K562 (cell line): ENCODE results near the gene CAPN13. TPM values are rescaled to one million over a fixed set of nuclear protein-coding genes. Genes with fewer than 3 reads are reported as not detected.

ENCODE experiments used
- ATAC-seq: fragments of 200-7000 bp; cut with Tn5 transposase; 3 replicates; pipeline ENCODE4 v1.9.1; 2020; ENCODE audit warnings: moderate library complexity
- BruUV-seq: library from RNA; stranded (reverse); fragments of 400-500 nt; replicated peaks from 2 replicates; lab custom pipeline; 2021; lab: Mats Ljungman, UMichigan
- CTCF ChIA-PET: fragments of 300-600 bp; formaldehyde crosslinking; extraction: SDS; loops from one replicate; lab custom pipeline; 2021; ENCODE audit warnings: low intra/inter-chr PET ratio; lab: Yijun Ruan, JAX
- POLR2A ChIA-PET: fragments of 300-600, 350-650 bp; sonication (Branson Sonifier 250); formaldehyde crosslinking; extraction: SDS; loops from one replicate; lab custom pipeline; 2021; ENCODE audit warnings: antibody characterized with exemption, inconsistent platforms; lab: Yijun Ruan, JAX
- DNase-seq, 4 experiments: peaks; one replicate each; pipeline versions ENCODE4 v3.0.0 to v3.0.0-alpha.2; 2011 to 2018; ENCODE audit warnings: low spot score in 3 of 4, mixed read lengths in 3 of 4; ENCODE audit errors: extremely low read depth in 1 of 4
- FAIRE-seq: peaks from 2 replicates; lab custom pipeline; 2011; peaks lifted over from hg19 to GRCh38; lab: Jason Lieb, UNC
- H2AFZ ChIP-seq: 2 replicates; pipeline ENCODE4 v1.6.0; 2011; ENCODE audit warnings: low read depth, low read length, control low read depth, inconsistent platforms
- H3K27ac ChIP-seq: fragments of 200-600 bp; 3 replicates; pipeline ENCODE4 v1.8.0; 2011; ENCODE audit warnings: low read depth, mild to moderate bottlenecking, control low read depth, inconsistent platforms, low read length, moderate library complexity, mixed read lengths; ENCODE audit errors: extremely low read depth
- H3K27me3 ChIP-seq, 2 experiments: fragments of 300-600 bp in 1 of 2; 2 replicates in 1 of 2; 3 replicates in 1 of 2; pipeline versions ENCODE4 v1.6.0 to v1.8.0; 2011; ENCODE audit warnings: inconsistent platforms in 2 of 2, low read length in 2 of 2, mild to moderate bottlenecking in 1 of 2, mixed read lengths in 1 of 2, moderate library complexity in 1 of 2; ENCODE audit not compliant: control insufficient read depth in 2 of 2, insufficient read depth in 2 of 2
- H3K36me3 ChIP-seq: fragments of 300-600 bp; 3 replicates; pipeline ENCODE4 v1.8.0; 2011; ENCODE audit warnings: mild to moderate bottlenecking, low read length, inconsistent platforms; ENCODE audit not compliant: control insufficient read depth, insufficient read depth
- H3K4me1 ChIP-seq, 2 experiments: fragments of 200-600 bp in 1 of 2; replicated peaks in 1 of 2; 2 replicates in 1 of 2; 3 replicates in 1 of 2; pipeline versions ENCODE4 v1.5.1 to v1.8.0; 2011; ENCODE audit warnings: inconsistent platforms in 2 of 2, low read length in 2 of 2, mild to moderate bottlenecking in 1 of 2, mixed read lengths in 1 of 2, moderate library complexity in 1 of 2; ENCODE audit not compliant: control insufficient read depth in 2 of 2, insufficient read depth in 2 of 2
- H3K4me2 ChIP-seq: 2 replicates; pipeline ENCODE4 v1.6.1; 2011; ENCODE audit warnings: low read length, control low read depth, inconsistent platforms, mixed read lengths; ENCODE audit not compliant: insufficient read depth
- H3K4me3 ChIP-seq: fragments of 200-600 bp; sonication (generic), shearing (Covaris generic); 2 replicates; pipeline ENCODE4 v1.5.1; 2016; ENCODE audit warnings: control low read depth, inconsistent platforms
- H3K79me2 ChIP-seq: fragments of 200-600 bp; 3 replicates; pipeline ENCODE4 v1.8.0; 2011; ENCODE audit warnings: low read length, inconsistent platforms; ENCODE audit not compliant: control insufficient read depth, insufficient read depth
- H3K9ac ChIP-seq, 2 experiments: 2 replicates each; pipeline versions ENCODE4 v1.6.0 to v1.6.1; 2011; ENCODE audit warnings: low read depth in 2 of 2, low read length in 2 of 2, control low read depth in 1 of 2, inconsistent platforms in 1 of 2, mild to moderate bottlenecking in 1 of 2, mixed read lengths in 1 of 2; ENCODE audit not compliant: insufficient read depth in 1 of 2
- H3K9me1 ChIP-seq: one replicate; pipeline ENCODE4 v1.6.0; 2011; ENCODE audit warnings: inconsistent platforms, mild to moderate bottlenecking, low read length, moderate library complexity; ENCODE audit not compliant: control insufficient read depth, insufficient read depth
- H3K9me3 ChIP-seq: replicated peaks from 2 replicates; pipeline ENCODE4 v1.5.1; 2011; ENCODE audit warnings: low read depth, low read length, inconsistent platforms; ENCODE audit not compliant: control insufficient read depth, insufficient read depth
- H4K20me1 ChIP-seq: replicated peaks from 2 replicates; pipeline ENCODE4 v1.6.1; 2011; ENCODE audit warnings: low read length, inconsistent platforms, mixed read lengths; ENCODE audit not compliant: control insufficient read depth, insufficient read depth
- CEBPB ChIP-seq: fragments of 450-650 bp; IDR thresholded peaks from 2 replicates; pipeline ENCODE4 v1.6.1; 2016; ENCODE audit warnings: missing genetic modification characterization, missing compliant biosample characterization
- COPS2 ChIP-seq: fragments of 450-650 bp; conservative IDR thresholded peaks from 2 replicates; pipeline ENCODE4 v1.6.1; 2016; ENCODE audit warnings: mild to moderate bottlenecking, moderate library complexity
- CREM ChIP-seq: IDR thresholded peaks from 2 replicates; pipeline ENCODE4 v1.6.1; 2014; ENCODE audit warnings: antibody characterized with exemption, low read depth
- EHMT2 ChIP-seq: fragments of 450-650 bp; IDR thresholded peaks from 2 replicates; pipeline ENCODE4 v1.6.1; 2018; ENCODE audit warnings: antibody characterized with exemption
- GABPB2 ChIP-seq: fragments of 250-450 bp; sonication (Bioruptor Pico); conservative IDR thresholded peaks from 2 replicates; pipeline ENCODE4 v1.5.1; 2021; ENCODE audit warnings: mild to moderate bottlenecking
- IRF2 ChIP-seq: sonication (generic); formaldehyde crosslinking; IDR thresholded peaks from 2 replicates; pipeline ENCODE4 v1.8.1; 2022; ENCODE audit warnings: mild to moderate bottlenecking, missing genetic modification reagents
- KDM1A ChIP-seq, 2 experiments: fragments of 450-650 bp; IDR thresholded peaks; 2 replicates each; pipeline ENCODE4 v1.6.1; 2016; ENCODE audit warnings: mild to moderate bottlenecking in 2 of 2
- MTF1 ChIP-seq: fragments of 250-450 bp; sonication (Bioruptor Pico); IDR thresholded peaks from 2 replicates; pipeline ENCODE4 v1.9.0; 2021; ENCODE audit warnings: moderate library complexity, mild to moderate bottlenecking, inconsistent platforms, borderline replicate concordance
- ZFP36 ChIP-seq: fragments of 150-350 bp; IDR thresholded peaks from 2 replicates; pipeline ENCODE4 v1.6.1; 2018; ENCODE audit warnings: low read length, low read depth; ENCODE audit not compliant: partially characterized antibody
- ZFPM2 ChIP-seq: fragments of 250-450 bp; sonication (Bioruptor Pico); IDR thresholded peaks from 2 replicates; pipeline ENCODE4 v1.5.1; 2022; ENCODE audit warnings: mild to moderate bottlenecking
- ZNF232 ChIP-seq: sonication (generic); formaldehyde crosslinking; IDR thresholded peaks from 2 replicates; pipeline ENCODE4 v1.8.0; 2022; ENCODE audit warnings: mild to moderate bottlenecking, missing genetic modification reagents
- WGBS: fragments of 100-300 bp; shearing (Covaris generic); methylation state at CpG from one replicate; pipeline ENCODE4 v1.1.6; 2016; ENCODE audit warnings: low coverage, mixed read lengths; ENCODE audit not compliant: insufficient coverage; ENCODE audit errors: missing lambda C conversion rate; 5-methylcytosine and 5-hydroxymethylcytosine counted together
- in situ Hi-C: fragments of 300-500 bp; cut with MboI; formaldehyde crosslinking; loops from 4 replicates; pipeline ENCODE4 v1.15.0; 2018; ENCODE audit warnings: inconsistent platforms, mixed read lengths
- intact Hi-C: fragments of 100-400 bp; cut with micrococcal nuclease; formaldehyde crosslinking; loops from 2 replicates; pipeline ENCODE4 v1.14.2; 2022
- polyA plus RNA-seq, 8 experiments: library from polyadenylated mRNA; depleted of rRNA in 4 of 8; stranded (reverse) in 5 of 8; unstranded in 3 of 8; fragments of >200 nt; fragmentation: Nextera tagmentation in 2 of 8; fragmentation: Illumina TruSeq in 1 of 8; extraction: Ambion mirVana in 2 of 8; extraction: Trizol in 1 of 8; gene quantifications; 2 replicates each; pipeline versions ENCODE4 v1.2.1 to v1.2.3, GENCODE V29; 2011 to 2014; ENCODE audit warnings: inconsistent platforms in 1 of 8, missing spikeins in 1 of 8
- total RNA-seq, 7 experiments: library from RNA; depleted of rRNA in 6 of 7; stranded (reverse); fragments of >200 nt in 6 of 7; fragmentation: Illumina TruSeq in 2 of 7; extraction: Trizol in 2 of 7; gene quantifications; 2 replicates each; pipeline versions ENCODE4 v1.2.1 to v1.2.3, GENCODE V29; 2011 to 2021; ENCODE audit warnings: low replicate concordance in 1 of 7
- TF ChIP-seq, protein P1 (sequence below): fragments of 200-400 bp; formaldehyde crosslinking; IDR thresholded peaks from 2 replicates; pipeline ENCODE4 v1.6.1; 2017; ENCODE audit warnings: mild to moderate bottlenecking, low read depth, low read length, moderate library complexity

Gene CAPN13
- total and polyA plus RNA-seq, 9 of the 15 experiments (the other 6 are each of a cell fraction or from before 2014, with no cell fraction given) = not detected

DNA sequence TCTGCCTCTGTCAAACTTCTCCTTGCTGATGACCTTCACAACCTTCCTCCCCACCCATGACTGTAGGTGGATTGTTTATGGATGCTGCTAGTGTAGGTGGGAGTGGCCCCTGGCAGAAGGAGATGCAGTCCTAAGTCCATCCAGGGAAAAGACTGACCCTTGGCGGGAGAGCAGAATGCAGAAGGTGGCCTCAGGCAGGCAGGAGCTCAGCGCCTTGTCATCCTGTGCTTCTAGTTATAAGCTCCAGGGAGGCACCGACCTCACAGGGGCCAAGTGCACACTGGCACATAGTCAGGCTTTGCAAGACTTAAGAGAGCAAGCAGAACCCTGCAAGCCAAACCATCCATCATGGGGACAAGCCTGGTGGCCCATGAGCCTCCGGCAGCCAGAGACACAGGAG lies 74.4 kb downstream of the CAPN13 start (continued):
- TF ChIP-seq EHMT2 (no peak), ZFP36 (no peak), KDM1A (IDR thresholded peaks at IDR 0.05) (no peak), GABPB2 (CRISPR knock-in tag) (no peak)
- TF ChIP-seq, all 486 proteins: peak for 0

DNA sequence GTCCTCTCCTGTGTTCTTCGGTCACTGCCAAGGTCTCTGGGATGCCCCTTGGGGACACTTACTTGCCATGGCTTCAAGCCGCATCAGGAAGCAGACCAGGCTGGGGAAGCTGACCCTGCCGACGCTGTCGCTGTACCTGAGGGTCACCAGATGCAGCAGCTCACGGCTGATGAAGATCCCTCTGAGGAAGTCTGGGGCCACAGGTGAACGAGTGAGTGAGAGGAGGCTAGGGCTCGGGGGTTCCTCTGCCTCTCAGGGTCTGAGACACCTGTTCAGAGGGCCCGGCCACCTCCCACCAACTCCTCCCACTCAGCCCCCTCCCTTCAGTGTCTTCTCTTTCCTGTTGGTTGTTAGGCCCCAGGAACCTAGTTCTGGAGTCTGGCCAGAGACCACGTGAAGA lies 74.9 kb downstream of the CAPN13 start:
- Histone ChIP-seq H2AFZ (no peak overlapping the region), H3K9me1 (no peaks in the 10 kb centered on the region), H3K4me3 (no peak overlapping the region), H3K79me2 (no peaks in the 10 kb centered on the region), H3K27me3 (peaks cover 26 to 62% of the 10 kb centered on the region in 2 experiments; a peak in 4 of 5 replicates), H3K4me1 (no peaks in the 10 kb centered on the region), H3K36me3 (no peaks in the 10 kb centered on the region), H3K4me2 (no peak overlapping the region), H3K9ac (no peak overlapping the region), H4K20me1 (no peaks in the 10 kb centered on the region; the same call in 1 of the 2 replicates), H3K27ac (no peak overlapping the region), H3K9me3 (no peaks in the 10 kb centered on the region)
- CTCF ChIA-PET = no interaction called here
- no peak for DNase-seq
- WGBS = under 1% methylated on average over 9 of the region's 10 CpGs
- in situ Hi-C loops (no loop called here), intact Hi-C loops (no loop called here)
- POLR2A ChIA-PET = interaction anchor here (1.2 kb wide), 1 partner anchor 9 kb away, joined by 4 read pairs; no protein-coding TSS in a partner anchor
- BruUV-seq = no TSS peak
- no peak for ATAC-seq
- no peak for FAIRE-seq
- TF ChIP-seq ZNF232 (CRISPR knock-in tag) (no peak), MTF1 (no peak), CEBPB (tag) (no peak), ZFPM2 (CRISPR knock-in tag) (no peak), IRF2 (CRISPR knock-in tag) (no peak), COPS2 (no peak), CREM (no peak)
- TF ChIP-seq, protein P1, sequence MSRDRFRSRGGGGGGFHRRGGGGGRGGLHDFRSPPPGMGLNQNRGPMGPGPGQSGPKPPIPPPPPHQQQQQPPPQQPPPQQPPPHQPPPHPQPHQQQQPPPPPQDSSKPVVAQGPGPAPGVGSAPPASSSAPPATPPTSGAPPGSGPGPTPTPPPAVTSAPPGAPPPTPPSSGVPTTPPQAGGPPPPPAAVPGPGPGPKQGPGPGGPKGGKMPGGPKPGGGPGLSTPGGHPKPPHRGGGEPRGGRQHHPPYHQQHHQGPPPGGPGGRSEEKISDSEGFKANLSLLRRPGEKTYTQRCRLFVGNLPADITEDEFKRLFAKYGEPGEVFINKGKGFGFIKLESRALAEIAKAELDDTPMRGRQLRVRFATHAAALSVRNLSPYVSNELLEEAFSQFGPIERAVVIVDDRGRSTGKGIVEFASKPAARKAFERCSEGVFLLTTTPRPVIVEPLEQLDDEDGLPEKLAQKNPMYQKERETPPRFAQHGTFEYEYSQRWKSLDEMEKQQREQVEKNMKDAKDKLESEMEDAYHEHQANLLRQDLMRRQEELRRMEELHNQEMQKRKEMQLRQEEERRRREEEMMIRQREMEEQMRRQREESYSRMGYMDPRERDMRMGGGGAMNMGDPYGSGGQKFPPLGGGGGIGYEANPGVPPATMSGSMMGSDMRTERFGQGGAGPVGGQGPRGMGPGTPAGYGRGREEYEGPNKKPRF = no peak
